Measurements from ENCODE around the gene PDE9A.

PDE9A gene

GRCh38 chr21:42696501-42697040, 43.1 kb downstream of the PDE9A start:
- DNase-seq (ENCODE audit: low read depth) = no peak
- H3K4me3 ChIP-seq (ENCODE audit: low read depth, low read length) = no peak overlapping the region
- TF ChIP-seq CTCF (IDR thresholded peaks at IDR 0.05; ENCODE audit: low read depth, low read length, missing control alignments) = no peak

GRCh38 chr21:42698733-42699132, 45.3 kb downstream of the PDE9A start:
- no peak for TF ChIP-seq CTCF (IDR thresholded peaks at IDR 0.05; ENCODE audit: low read depth, low read length, missing control alignments)
- no peak overlapping the region for H3K4me3 ChIP-seq (ENCODE audit: low read depth, low read length)
- DNase-seq (ENCODE audit: low read depth) = no peak

- TF ChIP-seq CTCF (IDR thresholded peaks at IDR 0.05; ENCODE audit: low read depth, low read length, missing control alignments) = no peak
- no peak overlapping the region for H3K4me3 ChIP-seq (ENCODE audit: low read depth, low read length)
- no peak for DNase-seq (ENCODE audit: low read depth)
Measured at GRCh38 chr21:42699196-42699595, 45.8 kb downstream of the PDE9A start.

GRCh38 chr21:42701706-42702456, 48.5 kb downstream of the PDE9A start:
- no peak for TF ChIP-seq CTCF (IDR thresholded peaks at IDR 0.05; ENCODE audit: low read depth, low read length, missing control alignments)
- H3K4me3 ChIP-seq (ENCODE audit: low read depth, low read length) = no peak overlapping the region
- no peak for DNase-seq (ENCODE audit: low read depth)

- H3K4me3 ChIP-seq (ENCODE audit: low read depth, low read length) = no peak overlapping the region
- no peak for TF ChIP-seq CTCF (IDR thresholded peaks at IDR 0.05; ENCODE audit: low read depth, low read length, missing control alignments)
- DNase-seq (ENCODE audit: low read depth) = no peak
Measured at GRCh38 chr21:42702720-42703119, 49.3 kb downstream of the PDE9A start.

- no peak for DNase-seq (ENCODE audit: low read depth)
Measured at GRCh38 chr21:42703136-42703908, 49.9 kb downstream of the PDE9A start.

More at GRCh38 chr21:42703136-42703908, 49.9 kb downstream of the PDE9A start:
- H3K4me3 ChIP-seq (ENCODE audit: low read depth, low read length) = no peak overlapping the region
- no peak for TF ChIP-seq CTCF (IDR thresholded peaks at IDR 0.05; ENCODE audit: low read depth, low read length, missing control alignments)

Data from GM12864 (cell line).